A673 (cell line): Measurements from ENCODE around the gene PCCB. TPM values are rescaled to one million over a fixed set of nuclear protein-coding genes. Genes with fewer than 3 reads are reported as not detected.

Experiments
- BruUV-seq: library from RNA; stranded (reverse); fragments of 400-500 nt; replicated peaks from 2 replicates; lab custom pipeline; 2021; lab: Mats Ljungman, UMichigan
- CTCF ChIA-PET: fragments of 300-600 bp; sonication (Branson Sonifier 250); formaldehyde crosslinking; loops from one replicate; lab custom pipeline; 2022; ENCODE audit warnings: antibody characterized with exemption; lab: Charles Lee
- POLR2A ChIA-PET: fragments of 300-600 bp; sonication (Branson Sonifier 250); formaldehyde crosslinking; loops from one replicate; lab custom pipeline; 2022; ENCODE audit warnings: antibody characterized with exemption; ENCODE audit not compliant: low non-redundant PET; lab: Charles Lee
- DNase-seq: peaks from one replicate; pipeline ENCODE4 v3.0.0-alpha.2; 2015; ENCODE audit warnings: low spot score
- H3K27ac ChIP-seq: fragments of 200-600 bp; sonication (generic); 2 replicates; pipeline ENCODE4 v1.5.1; 2016; ENCODE audit warnings: mixed run types, low read depth, mild to moderate bottlenecking, mixed read lengths, antibody characterized with exemption, low read length; ENCODE audit not compliant: poor library complexity, severe bottlenecking
- H3K27me3 ChIP-seq: fragments of 200-600 bp; sonication (generic); replicated peaks from 2 replicates; pipeline ENCODE4 v1.6.1; 2017; ENCODE audit warnings: mixed run types, low read depth, mild to moderate bottlenecking, mixed read lengths, antibody characterized with exemption, low read length; ENCODE audit not compliant: insufficient read depth, poor library complexity
- H3K36me3 ChIP-seq: fragments of 200-600 bp; sonication (generic); 2 replicates; pipeline ENCODE4 v1.6.1; 2016; ENCODE audit warnings: mixed run types, mild to moderate bottlenecking, mixed read lengths, antibody characterized with exemption, low read length; ENCODE audit not compliant: insufficient read depth, poor library complexity, severe bottlenecking
- H3K4me1 ChIP-seq: fragments of 200-600 bp; sonication (generic); 2 replicates; pipeline ENCODE4 v1.6.1; 2017; ENCODE audit warnings: mixed run types, mild to moderate bottlenecking, mixed read lengths, antibody characterized with exemption, low read length; ENCODE audit not compliant: insufficient read depth, poor library complexity, severe bottlenecking
- H3K4me3 ChIP-seq: fragments of 200-600 bp; sonication (generic); 2 replicates; pipeline ENCODE4 v1.5.1; 2016; ENCODE audit warnings: low read depth, mixed run types, mild to moderate bottlenecking, mixed read lengths, low read length; ENCODE audit not compliant: poor library complexity, severe bottlenecking
- H3K9me3 ChIP-seq: fragments of 200-600 bp; sonication (generic); 2 replicates; pipeline ENCODE4 v1.6.1; 2016; ENCODE audit warnings: mixed run types, low read depth, mild to moderate bottlenecking, mixed read lengths, antibody characterized with exemption, low read length; ENCODE audit not compliant: poor library complexity, severe bottlenecking
- EZH2 ChIP-seq: fragments of 200-600 bp; sonication (generic); IDR thresholded peaks from 2 replicates; pipeline ENCODE4 v1.6.1; 2017; ENCODE audit warnings: borderline replicate concordance, low read depth, mild to moderate bottlenecking, mixed read lengths, antibody characterized with exemption, low read length; ENCODE audit not compliant: poor library complexity, severe bottlenecking
- intact Hi-C: fragments of 100-400 bp; cut with micrococcal nuclease; formaldehyde crosslinking; loops from one replicate; pipeline ENCODE4 v1.10.0; 2022; ENCODE audit not compliant: unreplicated experiment
- total RNA-seq: library from RNA; stranded (reverse); gene quantifications from 2 replicates; pipeline ENCODE4 v1.2.3, GENCODE V29; 2021
- TF ChIP-seq, protein P1 (sequence below): fragments of 300-800, 200-600 bp; sonication (generic); conservative IDR thresholded peaks from 2 replicates; pipeline ENCODE4 v1.5.1; 2017; ENCODE audit warnings: low read depth, mild to moderate bottlenecking, antibody characterized with exemption, low read length, moderate library complexity, mixed read lengths

The PCCB gene
- total RNA-seq, 1 experiment from 2014 or later = 82.1 TPM

GRCh38 chr3:136350132-136350531 lies 100.0 kb downstream of the PCCB start:
- intact Hi-C loops = no loop called here
- ChIA-PET POLR2A (no interaction called here), CTCF (no interaction called here)
- no peak overlapping the region for H3K4me3 ChIP-seq
- TF ChIP-seq, protein P1, sequence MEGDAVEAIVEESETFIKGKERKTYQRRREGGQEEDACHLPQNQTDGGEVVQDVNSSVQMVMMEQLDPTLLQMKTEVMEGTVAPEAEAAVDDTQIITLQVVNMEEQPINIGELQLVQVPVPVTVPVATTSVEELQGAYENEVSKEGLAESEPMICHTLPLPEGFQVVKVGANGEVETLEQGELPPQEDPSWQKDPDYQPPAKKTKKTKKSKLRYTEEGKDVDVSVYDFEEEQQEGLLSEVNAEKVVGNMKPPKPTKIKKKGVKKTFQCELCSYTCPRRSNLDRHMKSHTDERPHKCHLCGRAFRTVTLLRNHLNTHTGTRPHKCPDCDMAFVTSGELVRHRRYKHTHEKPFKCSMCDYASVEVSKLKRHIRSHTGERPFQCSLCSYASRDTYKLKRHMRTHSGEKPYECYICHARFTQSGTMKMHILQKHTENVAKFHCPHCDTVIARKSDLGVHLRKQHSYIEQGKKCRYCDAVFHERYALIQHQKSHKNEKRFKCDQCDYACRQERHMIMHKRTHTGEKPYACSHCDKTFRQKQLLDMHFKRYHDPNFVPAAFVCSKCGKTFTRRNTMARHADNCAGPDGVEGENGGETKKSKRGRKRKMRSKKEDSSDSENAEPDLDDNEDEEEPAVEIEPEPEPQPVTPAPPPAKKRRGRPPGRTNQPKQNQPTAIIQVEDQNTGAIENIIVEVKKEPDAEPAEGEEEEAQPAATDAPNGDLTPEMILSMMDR = no peak
- no peak for TF ChIP-seq EZH2
- no peaks in the 10 kb centered on the region for H3K27me3 ChIP-seq
- H3K27ac ChIP-seq = no peak overlapping the region
- H3K9me3 ChIP-seq = no peaks in the 10 kb centered on the region
- H3K4me1 ChIP-seq = no peaks in the 10 kb centered on the region
- no peak for DNase-seq
- no TSS peak for BruUV-seq
- no peaks in the 10 kb centered on the region for H3K36me3 ChIP-seq

GRCh38 chr3:136350557-136350956 lies 100.4 kb downstream of the PCCB start:
- intact Hi-C loops = no loop called here
- Histone ChIP-seq H3K4me3 (no peak overlapping the region), H3K27ac (no peak overlapping the region), H3K4me1 (no peaks in the 10 kb centered on the region), H3K27me3 (no peaks in the 10 kb centered on the region), H3K9me3 (no peaks in the 10 kb centered on the region), H3K36me3 (no peaks in the 10 kb centered on the region)
- no TSS peak for BruUV-seq
- ChIA-PET CTCF (interaction anchor here (1.1 kb wide), 1 partner anchor 402 kb away, joined by 3 read pairs; no protein-coding TSS in a partner anchor), POLR2A (no interaction called here)
- no peak for DNase-seq
- TF ChIP-seq EZH2 = no peak
- TF ChIP-seq, protein P1 = no peak

DNA sequence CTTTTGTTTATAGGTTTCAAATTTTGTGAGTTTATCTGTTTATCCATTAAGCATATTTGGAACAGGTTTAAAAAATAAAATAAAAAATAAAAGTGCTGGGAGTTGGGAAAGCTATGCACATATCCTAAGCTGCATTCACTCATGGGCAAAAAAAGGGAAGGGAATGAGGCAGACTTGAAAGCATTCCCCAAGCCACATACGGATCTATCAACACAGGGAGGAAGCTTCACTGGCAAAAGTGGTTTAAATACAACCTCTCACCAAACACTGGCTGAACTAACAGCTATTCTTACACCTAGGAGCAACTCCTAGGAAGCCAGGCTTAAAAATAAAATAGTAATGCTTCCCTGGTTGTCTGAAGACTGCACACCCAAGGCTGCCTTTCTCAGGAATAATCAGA lies 101.2 kb downstream of the PCCB start:
- POLR2A ChIA-PET = no interaction called here
- TF ChIP-seq, protein P1 = no peak
- no peak for TF ChIP-seq EZH2
- Histone ChIP-seq H3K9me3 (no peaks in the 10 kb centered on the region), H3K36me3 (no peaks in the 10 kb centered on the region), H3K27me3 (no peaks in the 10 kb centered on the region), H3K4me1 (no peaks in the 10 kb centered on the region), H3K4me3 (no peak overlapping the region), H3K27ac (no peak overlapping the region)
- no TSS peak for BruUV-seq
- no peak for DNase-seq
- intact Hi-C loops = no loop called here
- CTCF ChIA-PET = interaction anchor here (1.1 kb wide), 1 partner anchor 401 kb away, joined by 3 read pairs; no protein-coding TSS in a partner anchor
